Measurements from ENCODE around the gene RYR3. TPM values are rescaled to one million over a fixed set of nuclear protein-coding genes. Genes with fewer than 3 reads are reported as not detected.

The RYR3 gene
- total RNA-seq, 1 experiment from 2014 or later = not detected

DNA sequence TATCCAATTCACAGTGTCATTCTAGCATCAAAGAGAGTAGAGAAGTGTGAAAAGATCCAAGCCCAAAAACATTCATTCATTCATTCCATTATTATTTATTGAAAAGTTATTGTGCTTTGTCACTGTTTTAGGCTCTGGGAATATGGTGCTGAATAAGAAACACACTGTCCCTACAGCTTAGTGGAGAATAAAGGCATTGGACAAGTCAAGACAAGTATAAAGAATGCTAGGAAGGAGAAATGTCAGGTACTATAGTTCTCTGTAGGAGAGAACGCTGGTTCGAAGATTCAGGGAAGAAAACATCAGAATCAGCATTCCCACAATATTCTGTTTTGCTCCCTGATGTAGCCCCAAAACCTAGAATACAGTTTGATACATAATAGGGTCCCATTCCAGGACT lies 528.8 kb downstream of the RYR3 start:
- Histone ChIP-seq H3K36me3 (ENCODE audit: low read depth, low read length) (no peaks in the 10 kb centered on the region), H3K4me3 (ENCODE audit: low read length) (no peak overlapping the region), H3K27me3 (ENCODE audit: low read length) (no peaks in the 10 kb centered on the region), H3F3A (ENCODE audit: low read length, unreplicated experiment) (no peaks in the 10 kb centered on the region), H3K4me2 (ENCODE audit: low read length) (no peak overlapping the region), H3K79me2 (ENCODE audit: low read length) (no peaks in the 10 kb centered on the region), H3K9me2 (replicated peaks; ENCODE audit: low read length) (0 out of 2 replicates have a peak, but pooled peaks cover 11% of the 10 kb centered on the region), H3K4me1 (ENCODE audit: insufficient read depth, low read length) (peaks cover 7% of the 10 kb centered on the region), H2AFZ (ENCODE audit: low read length) (no peak overlapping the region), H3K27ac (ENCODE audit: low read length) (no peak overlapping the region), H3K9me3 (ENCODE audit: low read length) (no peaks in the 10 kb centered on the region), H3K9ac (ENCODE audit: low read length) (no peak overlapping the region), H4K20me1 (ENCODE audit: low read length) (no peaks in the 10 kb centered on the region)
- ChIA-PET CTCF (no interaction called here), POLR2A (ENCODE audit: unreplicated experiment) (no interaction called here)
- ATAC-seq (no peak), DNase-seq (no peak)
- no TSS peak for BruUV-seq (replicated peaks)
- TF ChIP-seq EZH2phosphoT487 (IDR thresholded peaks at IDR 0.05; ENCODE audit: borderline replicate concordance, low read length) = no peak
- TF ChIP-seq, protein P1, sequence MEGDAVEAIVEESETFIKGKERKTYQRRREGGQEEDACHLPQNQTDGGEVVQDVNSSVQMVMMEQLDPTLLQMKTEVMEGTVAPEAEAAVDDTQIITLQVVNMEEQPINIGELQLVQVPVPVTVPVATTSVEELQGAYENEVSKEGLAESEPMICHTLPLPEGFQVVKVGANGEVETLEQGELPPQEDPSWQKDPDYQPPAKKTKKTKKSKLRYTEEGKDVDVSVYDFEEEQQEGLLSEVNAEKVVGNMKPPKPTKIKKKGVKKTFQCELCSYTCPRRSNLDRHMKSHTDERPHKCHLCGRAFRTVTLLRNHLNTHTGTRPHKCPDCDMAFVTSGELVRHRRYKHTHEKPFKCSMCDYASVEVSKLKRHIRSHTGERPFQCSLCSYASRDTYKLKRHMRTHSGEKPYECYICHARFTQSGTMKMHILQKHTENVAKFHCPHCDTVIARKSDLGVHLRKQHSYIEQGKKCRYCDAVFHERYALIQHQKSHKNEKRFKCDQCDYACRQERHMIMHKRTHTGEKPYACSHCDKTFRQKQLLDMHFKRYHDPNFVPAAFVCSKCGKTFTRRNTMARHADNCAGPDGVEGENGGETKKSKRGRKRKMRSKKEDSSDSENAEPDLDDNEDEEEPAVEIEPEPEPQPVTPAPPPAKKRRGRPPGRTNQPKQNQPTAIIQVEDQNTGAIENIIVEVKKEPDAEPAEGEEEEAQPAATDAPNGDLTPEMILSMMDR (conservative IDR thresholded peaks at IDR 0.05; ENCODE audit: low read depth, low read length) = no peak
- TF ChIP-seq EZH2 (IDR thresholded peaks at IDR 0.05; ENCODE audit: low read length, unreplicated experiment) = no peak
- intact Hi-C loops (cut with micrococcal nuclease) = no loop called here

DNA sequence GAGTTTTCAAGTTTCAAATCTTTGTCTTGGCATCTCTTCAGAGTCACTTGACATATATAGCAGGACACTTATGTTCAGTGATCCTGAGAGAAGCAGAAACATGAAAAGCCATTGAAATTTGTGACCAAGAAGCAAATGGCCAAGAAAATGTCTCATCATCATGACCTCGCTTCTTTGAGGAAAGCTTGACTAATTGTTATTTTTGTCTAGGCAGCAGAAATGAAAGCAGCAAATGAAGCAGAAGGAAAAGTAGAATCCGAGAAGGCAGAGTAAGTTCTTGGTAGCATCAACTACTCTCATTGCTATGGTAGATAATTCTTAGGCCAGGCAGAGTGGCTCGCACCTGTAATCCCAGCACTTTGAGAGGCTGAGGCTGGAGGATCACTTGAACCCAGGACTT lies 529.8 kb downstream of the RYR3 start:
- Histone ChIP-seq H3K4me2 (ENCODE audit: low read length) (no peak overlapping the region), H2AFZ (ENCODE audit: low read length) (no peak overlapping the region), H3K9me2 (replicated peaks; ENCODE audit: low read length) (0 out of 2 replicates have a peak, but pooled peaks cover 11% of the 10 kb centered on the region), H3K36me3 (ENCODE audit: low read depth, low read length) (no peaks in the 10 kb centered on the region), H3K4me1 (ENCODE audit: insufficient read depth, low read length) (peaks cover 14% of the 10 kb centered on the region), H3F3A (ENCODE audit: low read length, unreplicated experiment) (no peaks in the 10 kb centered on the region), H3K9ac (ENCODE audit: low read length) (no peak overlapping the region), H3K4me3 (ENCODE audit: low read length) (no peak overlapping the region), H3K27ac (ENCODE audit: low read length) (no peak overlapping the region), H3K27me3 (ENCODE audit: low read length) (no peaks in the 10 kb centered on the region), H3K79me2 (ENCODE audit: low read length) (no peaks in the 10 kb centered on the region), H3K9me3 (ENCODE audit: low read length) (no peaks in the 10 kb centered on the region), H4K20me1 (ENCODE audit: low read length) (no peaks in the 10 kb centered on the region)
- ChIA-PET POLR2A (ENCODE audit: unreplicated experiment) (no interaction called here), CTCF (no interaction called here)
- BruUV-seq (replicated peaks) = no TSS peak
- TF ChIP-seq EZH2phosphoT487 (IDR thresholded peaks at IDR 0.05; ENCODE audit: borderline replicate concordance, low read length) (no peak), EZH2 (IDR thresholded peaks at IDR 0.05; ENCODE audit: low read length, unreplicated experiment) (no peak)
- TF ChIP-seq, protein P1 (conservative IDR thresholded peaks at IDR 0.05; ENCODE audit: low read depth, low read length) = no peak
- intact Hi-C loops (cut with micrococcal nuclease) = no loop called here
- DNase-seq = no peak
- ATAC-seq = no peak

DNA sequence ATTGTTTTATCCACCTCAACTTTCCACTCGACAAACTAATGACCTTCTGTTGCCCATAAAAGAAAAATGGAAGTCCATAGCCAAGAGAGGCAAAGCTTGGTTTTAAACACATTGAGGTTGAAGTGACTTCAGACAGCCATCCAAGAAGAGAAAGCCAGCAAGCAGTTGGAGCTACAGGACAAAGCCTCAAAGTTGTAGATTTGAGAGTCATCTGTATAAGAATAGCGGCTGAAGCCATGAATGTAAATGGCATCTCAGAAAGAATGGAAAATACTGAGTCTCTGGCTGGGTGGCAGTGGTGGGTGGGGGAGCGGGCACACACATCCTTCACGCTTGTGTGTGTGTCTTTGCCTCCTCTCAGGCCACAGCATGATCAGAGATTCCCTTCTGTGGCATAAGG lies 533.4 kb downstream of the RYR3 start:
- Histone ChIP-seq H3K9me2 (replicated peaks; ENCODE audit: low read length) (0 out of 2 replicates have a peak, but pooled peaks cover 5% of the 10 kb centered on the region), H3K4me3 (ENCODE audit: low read length) (no peak overlapping the region), H4K20me1 (ENCODE audit: low read length) (no peaks in the 10 kb centered on the region), H3K27ac (ENCODE audit: low read length) (no peak overlapping the region), H3K27me3 (ENCODE audit: low read length) (no peaks in the 10 kb centered on the region), H3K36me3 (ENCODE audit: low read depth, low read length) (no peaks in the 10 kb centered on the region), H3F3A (ENCODE audit: low read length, unreplicated experiment) (no peaks in the 10 kb centered on the region), H2AFZ (ENCODE audit: low read length) (no peak overlapping the region), H3K79me2 (ENCODE audit: low read length) (no peaks in the 10 kb centered on the region), H3K4me1 (ENCODE audit: insufficient read depth, low read length) (peaks cover 14% of the 10 kb centered on the region), H3K9ac (ENCODE audit: low read length) (no peak overlapping the region), H3K9me3 (ENCODE audit: low read length) (no peaks in the 10 kb centered on the region), H3K4me2 (ENCODE audit: low read length) (peak overlapping the region; percentile 48; the same call in 1 of the 2 replicates)
- DNase-seq (no peak), ATAC-seq (peak; percentile 21)
- intact Hi-C loops (cut with micrococcal nuclease) = no loop called here
- ChIA-PET POLR2A (ENCODE audit: unreplicated experiment) (no interaction called here), CTCF (no interaction called here)
- BruUV-seq (replicated peaks) = no TSS peak
- TF ChIP-seq EZH2phosphoT487 (IDR thresholded peaks at IDR 0.05; ENCODE audit: borderline replicate concordance, low read length) (no peak), EZH2 (IDR thresholded peaks at IDR 0.05; ENCODE audit: low read length, unreplicated experiment) (no peak)
- TF ChIP-seq, protein P1 (conservative IDR thresholded peaks at IDR 0.05; ENCODE audit: low read depth, low read length) = no peak
